HG03378 (cell line): ENCODE measurements around the gene SRRM4.

Experiments used
- ATAC-seq: cut with Tn5 transposase; IDR thresholded peaks from one replicate; pipeline ENCODE4 v1.9.1; 2021; ENCODE audit warnings: mild to moderate bottlenecking, moderate library complexity; ENCODE audit not compliant: unreplicated experiment

The SRRM4 gene

GRCh38 chr12:119114294-119114693 is 133.0 kb downstream of the SRRM4 start:
- ATAC-seq = no peak

DNA sequence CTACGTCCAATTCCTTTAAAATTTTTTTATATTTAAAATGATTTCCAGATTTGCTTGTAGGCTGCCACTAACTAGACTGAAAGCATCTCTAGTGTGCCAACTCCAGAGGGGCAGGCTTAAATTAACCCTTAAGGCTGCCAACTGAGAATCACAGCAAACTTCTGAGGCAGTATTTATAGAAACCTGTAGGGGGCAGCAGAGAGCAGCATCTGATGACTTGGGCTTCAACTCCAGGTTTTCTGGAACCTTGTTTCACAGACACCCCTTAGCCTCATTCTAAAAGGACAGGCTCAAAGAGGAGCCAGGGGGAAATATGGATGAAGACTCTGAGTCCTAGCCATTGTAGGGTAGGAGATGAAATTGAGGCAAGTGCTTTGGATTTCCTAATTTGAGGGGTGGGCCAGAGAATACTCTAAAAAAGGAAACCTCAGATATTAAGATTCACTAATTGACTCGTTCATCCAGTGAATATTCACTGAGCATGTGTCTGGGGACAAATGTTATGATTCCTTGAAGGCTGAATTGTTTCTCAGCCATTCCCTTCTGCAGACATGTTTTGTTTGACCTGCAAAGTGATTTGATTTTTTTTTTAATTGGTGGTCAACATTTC is 134.1 kb downstream of the SRRM4 start:
- ATAC-seq = no peak

DNA sequence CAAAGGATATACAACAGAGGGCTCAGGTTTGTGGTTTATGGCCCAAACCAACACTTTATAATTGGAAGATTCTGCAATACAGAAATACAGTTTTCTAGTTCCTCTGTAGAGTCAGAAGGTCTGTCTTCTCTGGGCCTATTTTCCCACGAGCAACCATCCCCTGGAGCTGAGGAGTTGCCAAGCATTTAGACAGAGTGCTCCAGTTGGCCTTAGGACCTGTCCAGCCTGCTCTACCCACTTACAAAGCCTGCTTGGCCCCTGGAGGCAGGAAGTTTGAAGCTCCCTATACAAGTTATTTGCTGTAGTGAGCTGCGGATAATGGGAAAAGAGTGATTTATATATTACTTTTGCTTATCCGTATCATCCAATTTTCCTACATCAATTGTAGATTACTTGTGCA is 136.6 kb downstream of the SRRM4 start:
- no peak for ATAC-seq

DNA sequence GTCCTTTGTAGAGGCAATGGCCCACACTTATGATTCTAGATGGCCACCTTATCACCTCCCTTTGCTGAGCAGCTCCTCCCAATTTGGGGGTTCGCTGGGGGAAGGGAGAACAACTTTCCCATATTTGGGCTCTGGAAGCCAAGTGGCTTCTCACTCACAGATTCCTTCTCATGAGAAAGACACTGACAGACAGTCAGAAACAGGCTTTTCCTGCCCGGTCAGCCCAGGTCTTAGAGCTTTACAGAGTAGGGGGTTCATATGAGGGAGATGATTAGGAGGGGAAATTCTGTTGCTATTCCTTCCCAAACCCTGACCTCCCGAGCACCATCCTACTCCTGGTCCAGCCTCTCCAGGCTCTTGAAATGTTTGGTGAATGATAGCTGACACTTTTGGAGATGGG is 137.3 kb downstream of the SRRM4 start:
- no peak for ATAC-seq

- no peak for ATAC-seq
Observed at GRCh38 chr12:119122047-119122446, 140.7 kb downstream of the SRRM4 start.

DNA sequence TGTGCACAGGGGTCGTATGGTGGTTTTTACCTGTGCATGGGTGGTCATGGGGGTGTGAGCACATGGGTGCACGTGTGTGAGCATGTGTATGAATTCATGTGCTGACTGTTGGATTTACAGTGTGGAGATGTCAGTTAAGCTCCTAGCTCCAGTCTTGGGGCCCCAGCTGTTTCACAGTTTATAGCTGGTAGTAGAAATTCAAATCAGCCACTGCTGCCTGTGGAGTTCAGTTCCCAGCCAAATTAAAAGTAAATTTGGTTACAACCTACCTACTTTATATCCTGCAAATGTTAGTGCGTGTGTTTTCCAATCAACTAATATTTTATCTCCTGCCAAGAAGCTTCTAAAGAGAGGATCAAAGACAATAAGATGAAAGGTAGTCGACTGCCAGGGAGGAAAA is 141.4 kb downstream of the SRRM4 start:
- ATAC-seq = no peak

DNA sequence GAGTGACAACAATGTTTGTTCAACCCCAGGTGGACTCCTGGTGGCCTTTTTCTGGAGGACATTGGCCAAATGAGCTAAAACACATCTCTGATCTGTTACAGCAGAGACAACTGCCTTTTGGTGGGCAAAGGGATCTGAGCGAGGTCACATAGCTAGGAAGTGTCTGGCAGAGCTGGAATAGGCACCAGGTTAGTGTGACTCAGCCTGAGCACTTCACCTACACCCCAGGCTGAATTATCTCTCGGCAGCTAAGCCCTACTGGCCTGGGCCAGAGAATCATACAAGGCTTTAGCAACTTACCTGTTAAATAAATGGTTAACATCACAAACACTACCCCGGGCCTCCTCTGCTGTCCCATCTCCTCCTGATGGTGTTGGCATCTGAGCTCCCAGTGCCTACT is 147.2 kb downstream of the SRRM4 start:
- ATAC-seq = no peak

GRCh38 chr12:119129827-119130434 is 148.6 kb downstream of the SRRM4 start:
- no peak for ATAC-seq

- ATAC-seq = no peak
Observed at GRCh38 chr12:119130523-119130922, 149.2 kb downstream of the SRRM4 start.

GRCh38 chr12:119134284-119135072 is 153.1 kb downstream of the SRRM4 start:
- no peak for ATAC-seq

DNA sequence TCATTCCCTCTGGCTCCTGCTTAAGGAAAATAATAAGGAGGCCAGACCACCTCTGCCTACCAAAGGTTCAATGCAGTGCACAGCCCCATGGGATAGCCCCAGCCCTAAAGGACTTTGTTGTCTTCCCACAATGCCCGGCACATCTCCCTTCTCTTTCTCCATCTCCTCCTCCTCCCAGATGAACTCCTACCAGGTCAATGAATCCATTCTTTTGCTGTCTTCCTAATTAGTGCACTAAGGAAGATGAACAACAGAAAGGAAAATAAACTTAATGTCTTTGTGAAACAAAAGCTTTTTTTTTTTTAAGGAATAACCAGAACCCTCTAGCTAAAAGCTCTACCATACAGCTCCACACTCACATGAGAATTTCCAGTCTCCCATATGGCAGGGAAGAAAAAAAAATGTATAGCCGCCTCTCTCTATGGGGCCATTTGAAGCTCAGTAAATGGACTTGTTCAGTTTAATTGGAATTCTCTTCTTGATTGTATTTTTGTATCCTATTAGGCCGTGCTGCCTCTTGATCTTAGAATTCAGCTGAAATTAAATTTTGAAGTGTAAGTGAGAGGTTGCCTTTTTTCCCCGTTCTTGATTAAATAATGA is 155.6 kb downstream of the SRRM4 start:
- no peak for ATAC-seq

DNA sequence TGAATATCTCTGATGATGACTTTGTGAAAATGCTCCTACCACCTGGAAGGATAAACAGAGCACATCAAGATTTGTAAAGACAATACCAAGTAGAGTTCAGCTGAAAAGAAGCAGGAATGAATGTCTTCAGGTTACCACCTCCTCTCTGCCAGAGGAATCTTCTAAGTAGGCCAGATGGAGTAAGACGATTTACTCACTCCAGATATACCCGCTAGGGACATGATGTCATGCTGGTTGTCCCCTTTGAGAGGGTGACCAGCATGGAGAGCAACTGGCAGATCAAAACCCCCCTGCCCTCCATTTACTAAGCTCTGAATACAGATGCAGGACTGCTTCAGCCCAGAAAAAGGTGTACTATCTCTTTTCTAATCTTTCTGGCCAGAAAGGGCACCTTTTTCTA is 158.1 kb downstream of the SRRM4 start:
- ATAC-seq = no peak

DNA sequence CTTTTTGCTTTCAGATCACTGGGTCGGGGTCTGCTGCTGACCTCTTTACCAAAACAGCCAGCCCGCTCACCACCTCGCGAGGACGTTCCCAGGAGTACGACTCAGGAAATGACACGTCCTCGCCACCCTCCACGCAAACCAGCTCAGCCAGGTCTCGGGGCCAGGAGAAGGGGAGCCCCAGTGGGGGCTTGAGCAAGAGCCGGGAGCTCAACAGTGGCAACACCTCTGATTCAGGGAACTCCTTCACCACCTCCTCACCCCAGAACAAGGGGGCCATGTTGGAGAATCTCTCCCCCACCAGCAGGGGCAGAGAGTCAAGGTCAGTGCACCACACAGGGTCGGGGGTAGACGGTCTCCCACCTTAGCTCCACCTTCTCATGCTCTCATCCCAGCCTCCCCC is 164.0 kb downstream of the SRRM4 start:
- ATAC-seq = no peak

DNA sequence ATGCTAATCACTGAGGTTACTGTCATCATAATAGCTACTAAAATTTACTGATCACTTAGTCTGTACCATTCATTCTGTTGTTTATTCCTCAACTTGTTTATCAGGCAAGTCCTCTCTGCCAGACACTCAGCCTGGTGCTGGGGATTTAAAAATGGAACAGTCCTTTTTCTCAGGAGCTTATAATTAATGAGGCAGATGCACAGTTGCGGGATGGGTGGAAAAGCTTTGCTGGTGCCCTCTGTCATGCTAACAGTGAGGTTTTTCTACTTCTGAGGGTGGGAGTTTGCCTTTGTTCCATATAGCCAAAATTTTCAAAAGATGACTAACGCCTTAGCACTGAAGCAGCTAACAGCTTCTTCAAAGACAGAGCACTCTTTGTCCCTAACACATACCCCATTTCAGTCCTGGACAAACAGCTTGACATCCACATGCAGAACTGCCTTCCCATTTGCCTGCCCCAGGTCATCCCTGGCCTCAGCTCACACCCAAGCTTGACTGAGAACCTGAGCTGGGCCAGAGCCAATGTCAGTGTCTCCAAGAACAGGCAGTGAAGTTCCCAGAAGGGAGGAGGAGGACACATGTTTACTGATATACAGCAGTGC is 166.6 kb downstream of the SRRM4 start:
- no peak for ATAC-seq

DNA sequence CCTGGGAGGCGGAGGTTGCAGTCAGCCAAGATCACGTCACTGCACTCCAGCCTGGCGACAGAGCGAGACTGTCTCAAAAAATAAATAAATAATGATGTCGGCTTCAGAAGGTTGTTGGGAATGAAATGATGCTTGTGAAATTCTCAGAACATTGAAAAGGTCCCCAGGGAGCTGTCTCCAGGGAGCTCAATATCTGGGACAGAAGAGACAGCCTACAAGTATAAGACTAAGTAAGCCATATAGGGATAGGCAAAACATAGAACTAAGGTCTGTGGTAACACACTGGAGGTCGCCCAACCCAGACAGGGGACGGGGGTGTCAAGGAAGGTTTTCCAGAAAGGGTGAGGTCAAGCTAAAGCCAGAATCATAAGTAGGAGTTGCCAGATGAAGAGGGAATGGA is 167.9 kb downstream of the SRRM4 start:
- no peak for ATAC-seq

DNA sequence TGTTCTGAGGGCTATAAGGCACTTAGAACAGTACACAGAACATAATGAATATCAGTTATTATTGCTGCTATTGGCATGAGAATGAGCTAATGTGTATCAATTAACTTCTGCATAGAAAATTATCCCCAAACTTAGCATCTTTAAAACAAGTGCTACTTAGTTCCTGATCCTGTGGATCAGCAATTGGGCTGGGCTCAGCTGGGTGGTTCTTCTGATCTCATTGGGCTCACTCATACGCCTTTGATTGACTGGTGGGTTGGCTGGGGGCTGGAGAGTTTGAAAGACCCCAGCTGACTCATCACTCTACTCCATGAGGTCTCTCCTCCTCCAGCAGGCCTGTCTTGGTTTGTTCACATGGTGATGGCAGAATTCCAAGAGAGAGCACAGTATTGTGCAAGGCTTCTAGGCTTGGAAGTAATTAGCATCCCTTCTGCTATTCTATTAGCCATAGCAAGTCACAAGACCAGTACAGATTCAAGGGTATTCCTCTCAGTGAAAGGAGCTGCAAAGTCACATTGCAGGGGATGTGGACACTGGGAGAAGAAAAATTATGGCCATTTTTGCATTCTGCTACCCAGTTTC is 170.2 kb downstream of the SRRM4 start:
- no peak for ATAC-seq

GRCh38 chr12:119153477-119154434 is 172.4 kb downstream of the SRRM4 start:
- ATAC-seq = no peak

DNA sequence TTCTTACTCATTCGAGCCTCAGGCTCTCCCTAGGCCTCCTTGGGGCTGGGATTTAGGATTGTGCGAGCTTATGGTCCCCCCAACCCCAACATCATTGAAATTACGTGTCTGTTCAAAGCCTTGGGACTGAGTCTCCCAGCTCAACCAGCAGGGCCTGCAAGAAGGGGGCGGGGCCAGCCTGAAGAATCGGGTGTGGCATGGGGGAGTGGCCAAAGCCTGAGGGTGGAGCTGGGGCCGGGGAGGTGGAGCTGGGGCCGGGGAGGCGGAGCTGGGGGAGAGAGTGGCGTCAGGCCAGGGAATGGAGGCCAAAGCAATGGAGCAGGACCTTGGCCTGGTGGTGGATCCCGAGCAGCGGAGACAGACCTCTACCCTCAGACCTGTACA is 173.1 kb downstream of the SRRM4 start:
- ATAC-seq = no peak

DNA sequence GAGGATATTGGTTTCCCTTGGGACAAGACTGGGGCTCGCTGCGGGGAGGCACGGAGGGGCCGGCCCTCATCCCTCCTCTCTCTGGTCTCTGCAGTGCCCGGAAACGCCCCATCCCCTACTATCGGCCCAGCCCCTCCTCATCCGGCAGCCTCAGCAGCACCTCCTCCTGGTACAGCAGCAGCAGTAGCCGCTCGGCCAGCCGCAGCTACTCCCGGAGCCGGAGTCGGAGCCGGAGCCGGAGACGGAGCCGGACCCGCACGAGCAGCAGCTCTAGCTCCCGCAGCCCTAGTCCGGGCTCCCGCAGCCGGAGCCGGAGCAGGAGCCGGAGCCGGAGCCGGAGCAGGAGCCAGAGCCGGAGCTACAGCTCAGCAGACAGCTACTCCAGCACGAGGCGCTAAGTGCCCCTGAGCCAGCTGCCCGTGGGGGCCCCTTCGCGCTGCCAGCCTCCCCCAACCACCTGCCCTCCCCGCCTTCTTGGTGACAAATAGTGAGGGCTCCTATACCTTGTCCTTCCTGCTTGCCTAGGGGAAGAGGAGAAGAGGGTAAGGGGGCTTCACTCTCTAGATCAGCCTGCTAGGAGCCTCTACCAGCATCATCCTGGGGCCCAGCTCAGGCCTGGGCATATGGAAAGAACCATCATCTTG is 175.2 kb downstream of the SRRM4 start:
- ATAC-seq = no peak

DNA sequence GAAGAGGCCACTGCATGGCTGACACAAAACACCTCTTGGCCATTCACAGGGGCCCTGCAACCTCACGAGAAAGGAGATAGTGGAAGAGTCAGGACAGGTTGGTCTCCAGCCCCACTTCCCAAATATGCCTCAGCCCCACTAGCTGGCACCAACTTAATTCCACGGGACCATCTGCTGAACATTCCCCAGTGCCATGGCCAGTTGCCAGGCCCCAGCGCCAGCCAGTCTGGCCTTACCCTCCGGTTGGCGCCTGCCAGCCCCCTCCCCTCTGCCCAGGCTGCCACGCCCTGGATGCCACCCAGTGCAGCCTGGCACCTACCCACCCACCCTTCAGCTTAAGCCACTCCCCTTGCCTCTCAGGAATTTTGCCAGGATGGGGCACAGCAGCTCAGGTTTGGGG is 176.2 kb downstream of the SRRM4 start:
- no peak for ATAC-seq
